ENCODE measurements around the gene ARHGEF38. TPM values are rescaled to one million over a fixed set of nuclear protein-coding genes. Genes with fewer than 3 reads are reported as not detected.

Gene ARHGEF38
- total RNA-seq (not detected), total RNA-seq (0 to 0.11 (median 0) reads per million in 172 experiments)
- 0.01 TPM for polyA plus RNA-seq (2013, experiment 1 of 2)
- 0.01 TPM for polyA plus RNA-seq (2013, experiment 2 of 2)

GRCh38 chr4:105551965-105552746, at the start of gene ARHGEF38:
Gene ARHGEF38, plus strand, starts transcription at chr4:105552620. Its CDS starts 146 bp downstream, at chr4:105552766.
- Histone ChIP-seq H3K27ac (ENCODE audit: low read depth in 1 of 2, low read length in 2 of 2) (no peak within 1 kb of the TSS), H3K27me3 (ENCODE audit: control insufficient read depth in 1 of 2, insufficient read depth in 2 of 2, low read length in 2 of 2) (no peaks in the 10 kb centered on the region), H3K36me3 (ENCODE audit: insufficient read depth, low read length) (no peaks in the 10 kb centered on the region), H3K9me3 (ENCODE audit: control insufficient read depth in 1 of 2, insufficient read depth in 1 of 2, low read length in 2 of 2) (no peaks in the 10 kb centered on the region), H3K4me1 (ENCODE audit: insufficient read depth, low read length) (no peaks in the 10 kb centered on the region), H3K4me3 (ENCODE audit: low read length) (no peak within 1 kb of the TSS)
- ChIA-PET POLR2A (no interaction called here), CTCF (interaction anchor here (0.6 kb wide), 1 partner anchor 191 kb away, joined by 3 read pairs; no protein-coding TSS in a partner anchor)
- ATAC-seq (ENCODE audit: poor library complexity) = no peak
- Mint-ChIP-seq H3K27ac (no peak within 1 kb of the TSS), H3K4me3 (no peak within 1 kb of the TSS), H3K9me3 (no peaks in the 10 kb centered on the region), H3K27me3 (no peaks in the 10 kb centered on the region), H3K36me3 (ENCODE audit: low read depth) (no peaks in the 10 kb centered on the region), H3K4me1 (ENCODE audit: low read depth) (no peaks in the 10 kb centered on the region)
- DNase-seq = no peak
- no peak for TF ChIP-seq CTCF (IDR thresholded peaks at IDR 0.05)
- intact Hi-C loops (cut with DNase I, micrococcal nuclease) = no loop called here

- TF ChIP-seq CTCF (IDR thresholded peaks at IDR 0.05) = no peak
- no peak overlapping the region for H3K4me3 Mint-ChIP-seq
These were observed 48.9 kb upstream of the ARHGEF38 start for GRCh38 chr4:105503484-105503883.

GRCh38 chr4:105504744-105505143, 47.7 kb upstream of the ARHGEF38 start:
- H3K4me1 ChIP-seq (ENCODE audit: insufficient read depth, low read length) = no peaks in the 10 kb centered on the region
- no peak for TF ChIP-seq CTCF (IDR thresholded peaks at IDR 0.05)
- ChIA-PET POLR2A (no interaction called here), CTCF (no interaction called here)
- no peaks in the 10 kb centered on the region for H3K27me3 ChIP-seq (ENCODE audit: control insufficient read depth in 1 of 2, insufficient read depth in 2 of 2, low read length in 2 of 2)
- intact Hi-C loops (cut with DNase I, micrococcal nuclease) = no loop called here
- no peaks in the 10 kb centered on the region for H3K36me3 ChIP-seq (ENCODE audit: insufficient read depth, low read length)
- H3K9me3 ChIP-seq (ENCODE audit: control insufficient read depth in 1 of 2, insufficient read depth in 1 of 2, low read length in 2 of 2) = peaks cover 0 to 5% of the 10 kb centered on the region in 2 experiments
- Mint-ChIP-seq H3K36me3 (ENCODE audit: low read depth) (no peaks in the 10 kb centered on the region), H3K27ac (no peak overlapping the region), H3K4me1 (ENCODE audit: low read depth) (no peaks in the 10 kb centered on the region), H3K4me3 (no peak overlapping the region), H3K27me3 (no peaks in the 10 kb centered on the region), H3K9me3 (no peaks in the 10 kb centered on the region)
- H3K27ac ChIP-seq (ENCODE audit: low read depth in 1 of 2, low read length in 2 of 2) = no peak overlapping the region
- no peak overlapping the region for H3K4me3 ChIP-seq (ENCODE audit: low read length)
- ATAC-seq (ENCODE audit: poor library complexity) (no peak), DNase-seq (no peak)

More at GRCh38 chr4:105503484-105503883, 48.9 kb upstream of the ARHGEF38 start:
- DNase-seq (no peak), ATAC-seq (ENCODE audit: poor library complexity) (no peak)
- H3K4me1 ChIP-seq (ENCODE audit: insufficient read depth, low read length) = no peaks in the 10 kb centered on the region
- no peak overlapping the region for H3K4me3 ChIP-seq (ENCODE audit: low read length)
- intact Hi-C loops (cut with DNase I, micrococcal nuclease) = no loop called here
- Mint-ChIP-seq H3K27me3 (no peaks in the 10 kb centered on the region), H3K36me3 (ENCODE audit: low read depth) (no peaks in the 10 kb centered on the region), H3K27ac (no peak overlapping the region), H3K4me1 (ENCODE audit: low read depth) (no peaks in the 10 kb centered on the region), H3K9me3 (no peaks in the 10 kb centered on the region)
- no peaks in the 10 kb centered on the region for H3K27me3 ChIP-seq (ENCODE audit: control insufficient read depth in 1 of 2, insufficient read depth in 2 of 2, low read length in 2 of 2)
- no peak overlapping the region for H3K27ac ChIP-seq (ENCODE audit: low read depth in 1 of 2, low read length in 2 of 2)
- CTCF ChIA-PET = no interaction called here
- H3K36me3 ChIP-seq (ENCODE audit: insufficient read depth, low read length) = no peaks in the 10 kb centered on the region
- POLR2A ChIA-PET = no interaction called here
- peaks cover 0 to 5% of the 10 kb centered on the region in 2 experiments for H3K9me3 ChIP-seq (ENCODE audit: control insufficient read depth in 1 of 2, insufficient read depth in 1 of 2, low read length in 2 of 2)
